K562 (cell line): ENCODE measurements around the gene SLC6A9. TPM values are rescaled to one million over a fixed set of nuclear protein-coding genes. Genes with fewer than 3 reads are reported as not detected.

ENCODE experiments used
- LEF1 ChIP-seq: fragments of 450-650 bp; IDR thresholded peaks from 2 replicates; pipeline ENCODE4 v1.6.1; 2016; ENCODE audit warnings: mild to moderate bottlenecking
- POLR2AphosphoS2 ChIP-seq: IDR thresholded peaks from 2 replicates; pipeline ENCODE4 v1.6.1; 2012; ENCODE audit warnings: low read length, improper control_type of control experiment
- XRCC5 ChIP-seq: fragments of 200-400 bp; formaldehyde crosslinking; IDR thresholded peaks from 2 replicates; pipeline ENCODE4 v1.6.1; 2017; ENCODE audit warnings: low read depth, mild to moderate bottlenecking, low read length
- ZNF146 ChIP-seq: IDR thresholded peaks from one replicate; pipeline ENCODE4 v1.6.1; 2018; ENCODE audit warnings: missing compliant biosample characterization; ENCODE audit not compliant: unreplicated experiment
- polyA plus RNA-seq, 8 experiments: library from polyadenylated mRNA; depleted of rRNA in 4 of 8; stranded (reverse) in 5 of 8; unstranded in 3 of 8; fragments of >200 nt; fragmentation: Nextera tagmentation in 2 of 8; fragmentation: Illumina TruSeq in 1 of 8; extraction: Ambion mirVana in 2 of 8; extraction: Trizol in 1 of 8; gene quantifications; 2 replicates each; pipeline versions ENCODE4 v1.2.1 to v1.2.3, GENCODE V29; 2011 to 2014; ENCODE audit warnings: inconsistent platforms in 1 of 8, missing spikeins in 1 of 8
- total RNA-seq, 7 experiments: library from RNA; depleted of rRNA in 6 of 7; stranded (reverse); fragments of >200 nt in 6 of 7; fragmentation: Illumina TruSeq in 2 of 7; extraction: Trizol in 2 of 7; gene quantifications; 2 replicates each; pipeline versions ENCODE4 v1.2.1 to v1.2.3, GENCODE V29; 2011 to 2021; ENCODE audit warnings: low replicate concordance in 1 of 7
- TF ChIP-seq, protein P1 (sequence below): fragments of 250-450 bp; sonication (Bioruptor Pico); IDR thresholded peaks from 2 replicates; pipeline ENCODE4 v1.5.1; 2021; ENCODE audit warnings: mild to moderate bottlenecking
- TF ChIP-seq, protein P2 (sequence below), 3 experiments: fragments of 200-800 bp in 1 of 3; sonication (Bioruptor generic) in 1 of 3; sonication (generic) in 1 of 3; formaldehyde crosslinking in 1 of 3; IDR thresholded peaks; 2 replicates each; pipeline versions ENCODE4 v1.6.1 to v1.8.0; 2016 to 2022; ENCODE audit warnings: mild to moderate bottlenecking in 2 of 3, missing compliant biosample characterization in 2 of 3, missing genetic modification characterization in 2 of 3, missing genetic modification reagents in 1 of 3
- TF ChIP-seq, protein P3 (sequence below): fragments of 200-800 bp; sonication (Bioruptor generic); IDR thresholded peaks from 2 replicates; pipeline ENCODE4 v1.6.1; 2017; ENCODE audit warnings: missing genetic modification characterization, missing compliant biosample characterization
- TF ChIP-seq, protein P4 (sequence below), 2 experiments: fragments of 450-650 bp; formaldehyde crosslinking in 1 of 2; IDR thresholded peaks; 2 replicates each; pipeline versions ENCODE4 v1.4.0 to v1.6.1; 2014 to 2020; ENCODE audit warnings: mild to moderate bottlenecking in 2 of 2, borderline replicate concordance in 1 of 2, low read depth in 1 of 2
- TF ChIP-seq, protein P5 (sequence below): IDR thresholded peaks from 2 replicates; pipeline ENCODE4 v1.6.1; 2011; ENCODE audit warnings: borderline replicate concordance, low read depth, mild to moderate bottlenecking, moderate library complexity, low read length; ENCODE audit not compliant: insufficient read depth, poor library complexity, severe bottlenecking

The SLC6A9 gene
- total and polyA plus RNA-seq, 9 of the 15 experiments (the other 6 are each of a cell fraction or from before 2014, with no cell fraction given): 0.17 to 18.7 (median 2.9) TPM

DNA sequence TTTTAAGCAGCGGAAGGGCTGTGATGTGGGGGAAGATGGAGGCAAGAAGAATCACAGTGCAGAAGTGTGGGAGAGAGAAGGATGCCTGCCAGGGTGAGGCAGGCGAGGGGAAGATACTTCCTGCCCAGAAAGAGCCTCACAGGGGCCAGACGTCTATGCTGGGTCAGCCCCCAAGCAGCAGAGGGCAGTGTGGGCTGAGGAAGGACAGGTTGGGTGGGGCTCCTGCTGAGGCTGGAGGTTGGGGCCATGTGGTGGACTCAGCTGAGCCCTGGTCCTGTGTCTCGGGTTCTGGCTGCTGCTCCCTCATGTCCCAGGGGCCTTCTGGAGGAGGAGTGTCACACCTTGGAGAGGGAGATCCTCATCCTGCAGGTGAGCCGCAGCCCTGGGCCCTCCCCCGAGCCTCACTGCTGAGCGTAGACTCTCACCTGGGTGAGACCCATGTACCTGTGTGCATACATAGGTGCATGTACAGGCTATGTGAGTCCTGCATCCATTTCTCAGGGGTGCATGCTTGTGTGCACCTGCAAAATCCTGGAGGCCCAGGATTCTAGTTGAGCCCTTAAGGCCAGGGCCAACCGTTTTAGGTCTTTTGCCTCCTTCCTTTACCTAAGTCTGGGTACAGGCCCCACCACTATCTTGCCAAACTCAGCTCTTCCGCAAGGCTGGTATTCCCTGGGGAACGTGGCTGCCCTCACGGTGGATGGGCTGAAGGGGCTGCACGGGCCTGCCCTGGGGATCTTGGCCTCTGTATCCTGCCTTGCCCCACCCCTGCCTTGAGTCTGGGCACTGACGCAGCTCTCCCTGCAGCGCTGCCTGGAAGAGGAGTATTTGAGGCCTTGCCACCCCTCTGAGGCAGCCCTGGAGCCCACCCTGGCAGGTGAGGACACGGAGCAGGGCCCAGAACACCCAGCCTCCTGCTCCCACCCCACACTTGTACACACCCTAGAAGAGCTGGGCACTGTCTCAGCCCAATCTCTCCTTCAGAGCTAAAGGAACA is 36.2 kb downstream of the SLC6A9 start (continued):
- TF ChIP-seq, protein P1, sequence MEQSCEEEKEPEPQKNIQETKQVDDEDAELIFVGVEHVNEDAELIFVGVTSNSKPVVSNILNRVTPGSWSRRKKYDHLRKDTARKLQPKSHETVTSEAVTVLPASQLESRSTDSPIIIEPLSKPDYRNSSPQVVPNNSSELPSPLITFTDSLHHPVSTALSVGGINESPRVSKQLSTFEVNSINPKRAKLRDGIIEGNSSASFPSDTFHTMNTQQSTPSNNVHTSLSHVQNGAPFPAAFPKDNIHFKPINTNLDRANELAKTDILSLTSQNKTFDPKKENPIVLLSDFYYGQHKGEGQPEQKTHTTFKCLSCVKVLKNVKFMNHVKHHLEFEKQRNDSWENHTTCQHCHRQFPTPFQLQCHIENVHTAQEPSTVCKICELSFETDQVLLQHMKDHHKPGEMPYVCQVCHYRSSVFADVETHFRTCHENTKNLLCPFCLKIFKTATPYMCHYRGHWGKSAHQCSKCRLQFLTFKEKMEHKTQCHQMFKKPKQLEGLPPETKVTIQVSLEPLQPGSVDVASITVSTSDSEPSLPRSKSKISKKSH (CRISPR knock-in tag): no peak
- TF ChIP-seq LEF1 (no peak), XRCC5 (peak; percentile 62; the same call in 1 of the 2 replicates), POLR2AphosphoS2 (peak; percentile 64), ZNF146 (no peak)
- TF ChIP-seq, protein P2, sequence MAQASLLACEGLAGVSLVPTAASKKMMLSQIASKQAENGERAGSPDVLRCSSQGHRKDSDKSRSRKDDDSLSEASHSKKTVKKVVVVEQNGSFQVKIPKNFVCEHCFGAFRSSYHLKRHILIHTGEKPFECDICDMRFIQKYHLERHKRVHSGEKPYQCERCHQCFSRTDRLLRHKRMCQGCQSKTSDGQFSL (CRISPR knock-in tag; IDR thresholded peaks at IDR 0.05): peak; percentile 62; the same call in 1 of the 2 replicates
- TF ChIP-seq, protein P2 (tag; IDR thresholded peaks at IDR 0.05): no peak
- TF ChIP-seq, protein P3, sequence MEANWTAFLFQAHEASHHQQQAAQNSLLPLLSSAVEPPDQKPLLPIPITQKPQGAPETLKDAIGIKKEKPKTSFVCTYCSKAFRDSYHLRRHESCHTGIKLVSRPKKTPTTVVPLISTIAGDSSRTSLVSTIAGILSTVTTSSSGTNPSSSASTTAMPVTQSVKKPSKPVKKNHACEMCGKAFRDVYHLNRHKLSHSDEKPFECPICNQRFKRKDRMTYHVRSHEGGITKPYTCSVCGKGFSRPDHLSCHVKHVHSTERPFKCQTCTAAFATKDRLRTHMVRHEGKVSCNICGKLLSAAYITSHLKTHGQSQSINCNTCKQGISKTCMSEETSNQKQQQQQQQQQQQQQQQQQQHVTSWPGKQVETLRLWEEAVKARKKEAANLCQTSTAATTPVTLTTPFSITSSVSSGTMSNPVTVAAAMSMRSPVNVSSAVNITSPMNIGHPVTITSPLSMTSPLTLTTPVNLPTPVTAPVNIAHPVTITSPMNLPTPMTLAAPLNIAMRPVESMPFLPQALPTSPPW (CRISPR knock-in tag): peak; percentile 69
- TF ChIP-seq, protein P4, sequence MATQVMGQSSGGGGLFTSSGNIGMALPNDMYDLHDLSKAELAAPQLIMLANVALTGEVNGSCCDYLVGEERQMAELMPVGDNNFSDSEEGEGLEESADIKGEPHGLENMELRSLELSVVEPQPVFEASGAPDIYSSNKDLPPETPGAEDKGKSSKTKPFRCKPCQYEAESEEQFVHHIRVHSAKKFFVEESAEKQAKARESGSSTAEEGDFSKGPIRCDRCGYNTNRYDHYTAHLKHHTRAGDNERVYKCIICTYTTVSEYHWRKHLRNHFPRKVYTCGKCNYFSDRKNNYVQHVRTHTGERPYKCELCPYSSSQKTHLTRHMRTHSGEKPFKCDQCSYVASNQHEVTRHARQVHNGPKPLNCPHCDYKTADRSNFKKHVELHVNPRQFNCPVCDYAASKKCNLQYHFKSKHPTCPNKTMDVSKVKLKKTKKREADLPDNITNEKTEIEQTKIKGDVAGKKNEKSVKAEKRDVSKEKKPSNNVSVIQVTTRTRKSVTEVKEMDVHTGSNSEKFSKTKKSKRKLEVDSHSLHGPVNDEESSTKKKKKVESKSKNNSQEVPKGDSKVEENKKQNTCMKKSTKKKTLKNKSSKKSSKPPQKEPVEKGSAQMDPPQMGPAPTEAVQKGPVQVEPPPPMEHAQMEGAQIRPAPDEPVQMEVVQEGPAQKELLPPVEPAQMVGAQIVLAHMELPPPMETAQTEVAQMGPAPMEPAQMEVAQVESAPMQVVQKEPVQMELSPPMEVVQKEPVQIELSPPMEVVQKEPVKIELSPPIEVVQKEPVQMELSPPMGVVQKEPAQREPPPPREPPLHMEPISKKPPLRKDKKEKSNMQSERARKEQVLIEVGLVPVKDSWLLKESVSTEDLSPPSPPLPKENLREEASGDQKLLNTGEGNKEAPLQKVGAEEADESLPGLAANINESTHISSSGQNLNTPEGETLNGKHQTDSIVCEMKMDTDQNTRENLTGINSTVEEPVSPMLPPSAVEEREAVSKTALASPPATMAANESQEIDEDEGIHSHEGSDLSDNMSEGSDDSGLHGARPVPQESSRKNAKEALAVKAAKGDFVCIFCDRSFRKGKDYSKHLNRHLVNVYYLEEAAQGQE (IDR thresholded peaks at IDR 0.05; ENCODE audit: borderline replicate concordance): peak; percentile 70
- TF ChIP-seq, protein P4 (CRISPR knock-in tag; IDR thresholded peaks at IDR 0.05; ENCODE audit: low read depth): no peak
- TF ChIP-seq, protein P5, sequence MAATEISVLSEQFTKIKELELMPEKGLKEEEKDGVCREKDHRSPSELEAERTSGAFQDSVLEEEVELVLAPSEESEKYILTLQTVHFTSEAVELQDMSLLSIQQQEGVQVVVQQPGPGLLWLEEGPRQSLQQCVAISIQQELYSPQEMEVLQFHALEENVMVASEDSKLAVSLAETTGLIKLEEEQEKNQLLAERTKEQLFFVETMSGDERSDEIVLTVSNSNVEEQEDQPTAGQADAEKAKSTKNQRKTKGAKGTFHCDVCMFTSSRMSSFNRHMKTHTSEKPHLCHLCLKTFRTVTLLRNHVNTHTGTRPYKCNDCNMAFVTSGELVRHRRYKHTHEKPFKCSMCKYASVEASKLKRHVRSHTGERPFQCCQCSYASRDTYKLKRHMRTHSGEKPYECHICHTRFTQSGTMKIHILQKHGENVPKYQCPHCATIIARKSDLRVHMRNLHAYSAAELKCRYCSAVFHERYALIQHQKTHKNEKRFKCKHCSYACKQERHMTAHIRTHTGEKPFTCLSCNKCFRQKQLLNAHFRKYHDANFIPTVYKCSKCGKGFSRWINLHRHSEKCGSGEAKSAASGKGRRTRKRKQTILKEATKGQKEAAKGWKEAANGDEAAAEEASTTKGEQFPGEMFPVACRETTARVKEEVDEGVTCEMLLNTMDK: peak; percentile 81
